HEK293T (cell line): Measurements from ENCODE around the gene MCM7.

Experiments used
- ARNT ChIP-seq: fragments of 450-650 bp; IDR thresholded peaks from 2 replicates; pipeline ENCODE4 v1.6.1; 2017; ENCODE audit warnings: mild to moderate bottlenecking
- FOXA1 ChIP-seq: fragments of 450-650 bp; IDR thresholded peaks from 2 replicates; pipeline ENCODE4 v1.6.1; 2016; ENCODE audit warnings: mild to moderate bottlenecking
- SP1 ChIP-seq: fragments of 450-650 bp; IDR thresholded peaks from 2 replicates; pipeline ENCODE4 v1.6.1; 2017

DNA sequence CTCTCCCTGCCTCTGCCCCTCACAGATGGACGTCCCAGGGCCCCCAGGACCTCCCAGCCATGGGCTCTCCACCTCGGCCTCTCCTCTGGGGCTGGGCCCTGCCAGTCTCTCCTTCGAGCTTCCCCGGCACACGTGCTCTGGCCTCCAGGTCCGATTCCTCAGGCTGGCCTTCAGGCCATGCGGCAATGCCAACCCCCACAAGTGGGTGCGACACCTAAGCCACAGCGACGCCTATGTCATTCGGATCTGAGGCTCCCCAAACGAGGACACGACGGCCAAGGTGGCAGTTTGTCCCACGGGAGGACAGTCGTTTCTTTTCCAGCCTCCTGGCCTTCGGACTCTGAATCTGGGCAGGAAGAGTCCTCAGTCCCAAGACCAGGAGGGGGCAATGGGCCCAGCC, 5.4 kb upstream of the MCM7 start:
- TF ChIP-seq ARNT (no peak), FOXA1 (no peak), SP1 (no peak)
